OCI-M2 (cell line): Measurements from ENCODE around the gene RPRD1B.

Source experiments
- DNase-seq: peaks from one replicate; lab custom pipeline; 2025; ENCODE audit not compliant: unreplicated experiment; lab: John Stamatoyannopoulos, UW

The RPRD1B gene

GRCh38 chr20:38033330-38034107 lies at the start of gene RPRD1B, which contains the start of gene TTI1:
RPRD1B (plus strand) TSS chr20:38033746; CDS start chr20:38033948, 202 bp downstream.
TTI1 (minus strand) TSS chr20:38033456; CDS start chr20:38013816, 19,640 bp downstream.
- DNase-seq = peak; percentile 76

- DNase-seq = no peak
Observed at GRCh38 chr20:37984018-37984785, 49.3 kb upstream of the RPRD1B start.

- DNase-seq = no peak
Observed at GRCh38 chr20:37986044-37986858, 47.3 kb upstream of the RPRD1B start.

- no peak for DNase-seq
Observed at GRCh38 chr20:37986873-37987601, 46.5 kb upstream of the RPRD1B start.

GRCh38 chr20:37987602-37988290 lies 45.8 kb upstream of the RPRD1B start:
- DNase-seq = no peak

- DNase-seq = no peak
Observed at GRCh38 chr20:37988306-37988954, 45.1 kb upstream of the RPRD1B start.

GRCh38 chr20:37989601-37990295 lies 43.8 kb upstream of the RPRD1B start:
- no peak for DNase-seq

- no peak for DNase-seq
Observed at GRCh38 chr20:37990571-37991151, 42.9 kb upstream of the RPRD1B start.

- DNase-seq = no peak
Observed at GRCh38 chr20:37991157-37991866, 42.2 kb upstream of the RPRD1B start.

- no peak for DNase-seq
Observed at GRCh38 chr20:37991908-37992307, 41.6 kb upstream of the RPRD1B start.

GRCh38 chr20:37992802-37993409 lies 40.6 kb upstream of the RPRD1B start:
- no peak for DNase-seq

- DNase-seq = no peak
Observed at GRCh38 chr20:37994512-37994911, 39.0 kb upstream of the RPRD1B start.

GRCh38 chr20:37995856-37996605 lies 37.5 kb upstream of the RPRD1B start:
- DNase-seq = no peak

GRCh38 chr20:37997516-37997915 lies 36.0 kb upstream of the RPRD1B start:
- no peak for DNase-seq

GRCh38 chr20:37999526-38000263 lies 33.9 kb upstream of the RPRD1B start:
- no peak for DNase-seq

GRCh38 chr20:38000293-38000692 lies 33.3 kb upstream of the RPRD1B start:
- DNase-seq = no peak
